IMR-90 (cell line): ENCODE data around the gene TRPC6. TPM values are rescaled to one million over a fixed set of nuclear protein-coding genes. Genes with fewer than 3 reads are reported as not detected.
A peak's percentile ranks its signal among the peaks of the same experiment; 100 is the strongest.

Source experiments
- ATAC-seq: fragments of 200-7000 bp; cut with Tn5 transposase; 2 replicates; pipeline ENCODE4 v1.9.1; 2020; ENCODE audit warnings: low read depth, mild to moderate bottlenecking, moderate library complexity
- BruUV-seq: library from RNA; stranded (reverse); fragments of 400-500 nt; replicated peaks from 2 replicates; lab custom pipeline; 2021; lab: Mats Ljungman, UMichigan
- CTCF ChIA-PET: fragments of 300-600 bp; formaldehyde crosslinking; extraction: SDS; loops from one replicate; lab custom pipeline; 2021; ENCODE audit warnings: antibody characterized with exemption; lab: Yijun Ruan, JAX
- POLR2A ChIA-PET: fragments of 300-600 bp; sonication (Branson Sonifier 250); formaldehyde crosslinking; loops from one replicate; lab custom pipeline; 2022; ENCODE audit warnings: antibody characterized with exemption; ENCODE audit not compliant: unreplicated experiment; lab: Charles Lee
- DNase-seq: peaks from one replicate; pipeline ENCODE4 v3.0.0; 2013
- H2AFZ ChIP-seq: replicated peaks from 2 replicates; pipeline ENCODE3; 2013; ENCODE audit warnings: low read length, mild to moderate bottlenecking; ENCODE audit not compliant: poor library complexity
- H2AK5ac ChIP-seq: 2 replicates; pipeline ENCODE4 v1.6.1; 2013; ENCODE audit warnings: low read depth, low read length, inconsistent platforms
- H2AK9ac ChIP-seq: replicated peaks from 2 replicates; pipeline ENCODE3; 2013; ENCODE audit warnings: mild to moderate bottlenecking, low read depth, low read length, moderate library complexity; ENCODE audit not compliant: poor library complexity
- H2BK120ac ChIP-seq: 2 replicates; pipeline ENCODE4 v1.6.1; 2013; ENCODE audit warnings: low read depth, low read length, inconsistent platforms
- H2BK15ac ChIP-seq: 3 replicates; pipeline ENCODE4 v1.6.1; 2013; ENCODE audit warnings: low read depth, low read length, inconsistent platforms
- H2BK20ac ChIP-seq: 2 replicates; pipeline ENCODE4 v1.6.1; 2013; ENCODE audit warnings: low read depth, mild to moderate bottlenecking, inconsistent platforms, low read length, moderate library complexity
- H2BK5ac ChIP-seq: 2 replicates; pipeline ENCODE4 v1.6.1; 2013; ENCODE audit warnings: mild to moderate bottlenecking, low read depth, low read length, inconsistent platforms; ENCODE audit not compliant: poor library complexity, severe bottlenecking
- H3K14ac ChIP-seq: replicated peaks from 2 replicates; pipeline ENCODE4 v1.6.1; 2013; ENCODE audit warnings: low read depth, low read length, inconsistent platforms
- H3K18ac ChIP-seq: 2 replicates; pipeline ENCODE4 v1.6.1; 2013; ENCODE audit warnings: low read depth, low read length, control low read depth
- H3K23ac ChIP-seq: 2 replicates; pipeline ENCODE4 v1.6.1; 2013; ENCODE audit warnings: low read depth, low read length, inconsistent platforms
- H3K27ac ChIP-seq: 2 replicates; pipeline ENCODE4 v1.5.1; 2013; ENCODE audit warnings: mild to moderate bottlenecking, control low read depth, low read length; ENCODE audit not compliant: insufficient read depth
- H3K27me3 ChIP-seq: 2 replicates; pipeline ENCODE4 v1.6.1; 2013; ENCODE audit warnings: low read length; ENCODE audit not compliant: control insufficient read depth, insufficient read depth
- H3K36me3 ChIP-seq: 2 replicates; pipeline ENCODE4 v1.6.1; 2013; ENCODE audit warnings: low read length, mixed read lengths; ENCODE audit not compliant: control insufficient read depth, insufficient read depth
- H3K4ac ChIP-seq: 2 replicates; pipeline ENCODE4 v1.6.1; 2013; ENCODE audit warnings: low read depth, low read length, inconsistent platforms
- H3K4me1 ChIP-seq: 2 replicates; pipeline ENCODE4 v1.6.1; 2013; ENCODE audit warnings: low read length, mixed read lengths; ENCODE audit not compliant: control insufficient read depth, insufficient read depth
- H3K4me2 ChIP-seq: 2 replicates; pipeline ENCODE4 v1.6.1; 2013; ENCODE audit warnings: low read depth, mild to moderate bottlenecking, control low read depth, low read length, moderate library complexity
- H3K4me3 ChIP-seq: 2 replicates; pipeline ENCODE4 v1.5.1; 2013; ENCODE audit warnings: low read depth, mild to moderate bottlenecking, control low read depth, low read length, moderate library complexity; ENCODE audit not compliant: insufficient read depth
- H3K56ac ChIP-seq: 2 replicates; pipeline ENCODE4 v1.6.1; 2013; ENCODE audit warnings: low read length, inconsistent platforms; ENCODE audit not compliant: insufficient read depth; ENCODE audit errors: extremely low read depth
- H3K79me1 ChIP-seq, 2 experiments: 2 replicates each; pipeline ENCODE4 v1.6.1; 2013; ENCODE audit warnings: low read length in 2 of 2, inconsistent platforms in 1 of 2, low read depth in 1 of 2
- H3K9ac ChIP-seq: 2 replicates; pipeline ENCODE4 v1.6.1; 2013; ENCODE audit warnings: low read depth, low read length, control low read depth
- H3K9me1 ChIP-seq: 2 replicates; pipeline ENCODE4 v1.6.1; 2013; ENCODE audit warnings: low read length, inconsistent platforms; ENCODE audit not compliant: insufficient read depth
- H3K9me3 ChIP-seq: 2 replicates; pipeline ENCODE4 v1.6.1; 2013; ENCODE audit warnings: low read length; ENCODE audit not compliant: control insufficient read depth, insufficient read depth
- H4K20me1 ChIP-seq: 2 replicates; pipeline ENCODE4 v1.6.1; 2013; ENCODE audit warnings: low read length, inconsistent platforms; ENCODE audit not compliant: insufficient read depth
- H4K5ac ChIP-seq: 2 replicates; pipeline ENCODE4 v1.6.1; 2013; ENCODE audit warnings: mild to moderate bottlenecking, low read depth, low read length, control low read depth
- H4K8ac ChIP-seq, 2 experiments: 2 replicates each; pipeline ENCODE4 v1.6.1; 2013; ENCODE audit warnings: low read depth in 2 of 2, low read length in 2 of 2, control low read depth in 1 of 2, inconsistent platforms in 1 of 2
- H4K91ac ChIP-seq: 2 replicates; pipeline ENCODE4 v1.6.1; 2013; ENCODE audit warnings: low read depth, low read length, inconsistent platforms; ENCODE audit not compliant: insufficient read depth
- CTCF ChIP-seq: conservative IDR thresholded peaks from 2 replicates; pipeline ENCODE4 v1.5.1; 2012; ENCODE audit warnings: mild to moderate bottlenecking, low read depth, low read length, improper control_type of control experiment
- FOS ChIP-seq: fragments of 150-350 bp; IDR thresholded peaks from 2 replicates; pipeline ENCODE4 v1.6.1; 2016; ENCODE audit warnings: low read depth, low read length
- MXI1 ChIP-seq: IDR thresholded peaks from 2 replicates; pipeline ENCODE4 v1.6.1; 2012; ENCODE audit warnings: low read depth, mild to moderate bottlenecking, low read length, moderate library complexity, borderline replicate concordance
- NFE2L2 ChIP-seq: fragments of 150-350 bp; IDR thresholded peaks from 2 replicates; pipeline ENCODE4 v1.6.1; 2016; ENCODE audit warnings: low read depth, mild to moderate bottlenecking, low read length
- RAD21 ChIP-seq: IDR thresholded peaks from 2 replicates; pipeline ENCODE4 v1.6.1; 2012; ENCODE audit warnings: low read length, improper control_type of control experiment
- RCOR1 ChIP-seq: IDR thresholded peaks from 2 replicates; pipeline ENCODE4 v1.6.1; 2012; ENCODE audit warnings: mild to moderate bottlenecking, low read length, improper control_type of control experiment; ENCODE audit not compliant: insufficient replicate concordance
- SMC3 ChIP-seq: fragments of 150-350 bp; IDR thresholded peaks from 2 replicates; pipeline ENCODE4 v1.6.1; 2016; ENCODE audit warnings: low read depth, mild to moderate bottlenecking, antibody characterized with exemption, low read length, moderate library complexity
- USF2 ChIP-seq: fragments of 150-350 bp; IDR thresholded peaks from 2 replicates; pipeline ENCODE4 v1.6.1; 2017; ENCODE audit warnings: mild to moderate bottlenecking, antibody characterized with exemption, low read length, low read depth
- WGBS, 2 experiments: methylation state at CpG; one replicate each; pipeline versions ENCODE4 v1.1.5 to v1.1.7; 2013; ENCODE audit warnings: missing lambda C conversion rate in 2 of 2; ENCODE audit not compliant: insufficient read length in 1 of 2; ENCODE audit errors: extremely low coverage in 2 of 2; 5-methylcytosine and 5-hydroxymethylcytosine counted together
- dilution Hi-C: fragments of 300-500 bp; cut with HindIII; formaldehyde crosslinking; loops from one replicate; pipeline ENCODE4 v1.14.3; 2018; ENCODE audit warnings: low sequenced_read_pairs; ENCODE audit not compliant: unreplicated experiment
- in situ Hi-C: fragments of 300-500 bp; cut with MboI; formaldehyde crosslinking; loops from 3 replicates; pipeline ENCODE4 v1.14.3; 2019; ENCODE audit warnings: low sequenced_read_pairs, inconsistent platforms, mixed read lengths
- intact Hi-C: fragments of 100-400 bp; cut with micrococcal nuclease; formaldehyde crosslinking; loops from 2 replicates; pipeline ENCODE4 v1.10.0; 2022
- polyA plus RNA-seq, 3 experiments: library from polyadenylated mRNA; depleted of rRNA; stranded (reverse); fragments of >200 nt; gene quantifications; 2 replicates each; pipeline ENCODE4 v1.2.3, GENCODE V29; 2012; ENCODE audit warnings: low replicate concordance in 1 of 3
- total RNA-seq: library from RNA; depleted of rRNA; stranded (reverse); fragments of >200 nt; gene quantifications from 2 replicates; pipeline ENCODE4 v1.2.3, GENCODE V29; 2012

TRPC6 gene
- total and polyA plus RNA-seq, 2 of the 4 experiments (the other 2 are of a cell fraction) = 0.99 to 2.3 TPM

DNA sequence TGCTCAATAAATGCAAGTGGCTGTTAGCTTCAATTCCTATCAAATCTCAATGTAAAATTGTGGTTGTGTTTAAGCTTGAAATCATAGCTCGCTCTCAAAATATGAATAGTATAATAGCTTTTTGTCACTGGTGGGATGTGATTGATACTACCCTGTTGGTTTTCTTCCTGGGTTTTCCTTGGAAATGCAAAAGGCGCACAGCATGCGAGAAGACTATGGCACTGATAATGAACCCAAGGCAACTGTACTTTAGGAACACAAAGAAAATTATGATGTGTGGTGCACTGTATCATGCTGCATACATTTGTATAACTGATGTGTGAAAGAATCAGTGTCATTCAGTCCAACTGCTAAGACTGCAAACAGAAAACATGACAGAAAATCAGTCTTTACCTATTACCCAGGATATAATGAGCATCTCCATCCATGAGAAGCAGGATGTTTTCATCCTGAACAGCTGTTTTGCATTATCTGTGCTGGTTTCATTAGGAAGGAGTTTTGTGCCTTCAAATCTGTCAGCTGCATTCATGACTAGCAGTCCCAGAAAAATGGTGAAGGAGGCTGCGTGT, 101.2 kb downstream of the TRPC6 start:
- no peak overlapping the region; the same call in 1 of the 2 replicates for H3K4ac ChIP-seq
- WGBS, 2 experiments = no CpG with 5 or more reads among the region's 4 CpGs
- H2AK5ac ChIP-seq = no peak overlapping the region
- ATAC-seq (no peak), DNase-seq (no peak)
- in situ Hi-C loops = no loop called here
- no TSS peak for BruUV-seq
- TF ChIP-seq MXI1 (no peak), SMC3 (no peak), CTCF (no peak), RCOR1 (no peak), NFE2L2 (no peak), RAD21 (no peak), FOS (no peak), USF2 (no peak)
- H2BK20ac ChIP-seq = peak overlapping the region; percentile 8; the same call in 1 of the 2 replicates
- H2BK5ac ChIP-seq = no peak overlapping the region
- peaks cover 9% of the 10 kb centered on the region for H3K4me1 ChIP-seq
- no peak overlapping the region for H3K9ac ChIP-seq
- peaks cover 4% of the 10 kb centered on the region for H3K9me1 ChIP-seq
- H3K4me2 ChIP-seq = no peak overlapping the region
- ChIA-PET POLR2A (no interaction called here), CTCF (no interaction called here)
- H3K56ac ChIP-seq = no peak overlapping the region
- H4K8ac ChIP-seq = no peak overlapping the region
- dilution Hi-C loops = no loop called here
- H3K27ac ChIP-seq = no peak overlapping the region
- H4K91ac ChIP-seq = no peak overlapping the region
- H3K27me3 ChIP-seq = no peaks in the 10 kb centered on the region
- no peak overlapping the region for H2AK9ac ChIP-seq
- no peak overlapping the region for H2BK15ac ChIP-seq
- no peaks in the 10 kb centered on the region for H3K79me1 ChIP-seq
- no peak overlapping the region for H3K23ac ChIP-seq
- H4K5ac ChIP-seq = no peak overlapping the region
- no peak overlapping the region; the same call in 1 of the 2 replicates for H3K18ac ChIP-seq
- H3K14ac ChIP-seq = no peak overlapping the region; the same call in 1 of the 2 replicates
- peaks cover 6% of the 10 kb centered on the region; the same call in 1 of the 2 replicates for H3K36me3 ChIP-seq
- no peak overlapping the region for H2BK120ac ChIP-seq
- H3K9me3 ChIP-seq = no peaks in the 10 kb centered on the region
- H3K4me3 ChIP-seq = no peak overlapping the region
- no peak overlapping the region for H2AFZ ChIP-seq
- intact Hi-C loops = loop anchor here (10.0 kb wide), 1 partner anchor 242 kb away; no protein-coding TSS in a partner anchor
- H4K20me1 ChIP-seq = no peaks in the 10 kb centered on the region
